Gastroesophageal sphincter (tissue), 3 donors: Measurements from ENCODE around the gene CNEP1R1.

Experiments used
- POLR2AphosphoS5 ChIP-seq: sonication (generic); formaldehyde crosslinking; IDR thresholded peaks from one replicate; pipeline ENCODE4 v1.6.1; 2017; ENCODE audit warnings: antibody characterized with exemption
- TF ChIP-seq, protein P1 (sequence below), 4 experiments: fragments of 200-600 bp in 2 of 4; fragments of 450-650 bp in 2 of 4; sonication (generic) in 1 of 4; IDR thresholded peaks; one replicate each; pipeline ENCODE4 v1.5.1; 2017 to 2019; ENCODE audit warnings: antibody characterized with exemption in 4 of 4, mild to moderate bottlenecking in 2 of 4, moderate library complexity in 2 of 4

- TF ChIP-seq, protein P1, sequence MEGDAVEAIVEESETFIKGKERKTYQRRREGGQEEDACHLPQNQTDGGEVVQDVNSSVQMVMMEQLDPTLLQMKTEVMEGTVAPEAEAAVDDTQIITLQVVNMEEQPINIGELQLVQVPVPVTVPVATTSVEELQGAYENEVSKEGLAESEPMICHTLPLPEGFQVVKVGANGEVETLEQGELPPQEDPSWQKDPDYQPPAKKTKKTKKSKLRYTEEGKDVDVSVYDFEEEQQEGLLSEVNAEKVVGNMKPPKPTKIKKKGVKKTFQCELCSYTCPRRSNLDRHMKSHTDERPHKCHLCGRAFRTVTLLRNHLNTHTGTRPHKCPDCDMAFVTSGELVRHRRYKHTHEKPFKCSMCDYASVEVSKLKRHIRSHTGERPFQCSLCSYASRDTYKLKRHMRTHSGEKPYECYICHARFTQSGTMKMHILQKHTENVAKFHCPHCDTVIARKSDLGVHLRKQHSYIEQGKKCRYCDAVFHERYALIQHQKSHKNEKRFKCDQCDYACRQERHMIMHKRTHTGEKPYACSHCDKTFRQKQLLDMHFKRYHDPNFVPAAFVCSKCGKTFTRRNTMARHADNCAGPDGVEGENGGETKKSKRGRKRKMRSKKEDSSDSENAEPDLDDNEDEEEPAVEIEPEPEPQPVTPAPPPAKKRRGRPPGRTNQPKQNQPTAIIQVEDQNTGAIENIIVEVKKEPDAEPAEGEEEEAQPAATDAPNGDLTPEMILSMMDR (IDR thresholded peaks at IDR 0.05): no peak
- no peak for TF ChIP-seq POLR2AphosphoS5
These were observed 29.3 kb upstream of the CNEP1R1 start for GRCh38 chr16:49995720-49996119.
